ENCODE results near the gene NAGLU.
"Not testable (repeated sequence)": the region's sequence is repeated elsewhere in the genome, so short reads cannot be mapped to it uniquely, and the experiment has no call there.

The NAGLU gene

GRCh38 chr17:42545755-42546505 lies 9.9 kb downstream of the NAGLU start:
- not testable (repeated sequence) for DNase-seq

- DNase-seq = no peak
Observed at GRCh38 chr17:42547001-42547461, 11.0 kb downstream of the NAGLU start.

GRCh38 chr17:42547698-42548069 lies 11.6 kb downstream of the NAGLU start:
- no peak for DNase-seq

- DNase-seq = peak; percentile 56 to 74 (median 68)
Observed at GRCh38 chr17:42548070-42548837, 12.2 kb downstream of the NAGLU start.

GRCh38 chr17:42548993-42549755 lies 13.1 kb downstream of the NAGLU start:
- DNase-seq = no peak

GRCh38 chr17:42552736-42553135 lies 16.7 kb downstream of the NAGLU start, which contains the start of gene HSD17B1:
TSS of gene HSD17B1 (plus strand) at chr17:42552923. CDS start at chr17:42552934, 11 bp downstream.
- DNase-seq = not testable (repeated sequence)

GRCh38 chr17:42553161-42553818 lies 17.2 kb downstream of the NAGLU start:
- DNase-seq = no peak

GRCh38 chr17:42553866-42554249 lies 17.8 kb downstream of the NAGLU start:
- no peak for DNase-seq

- peak; percentile 53 to 87 (median 63) for DNase-seq
Observed at GRCh38 chr17:42554250-42555121, 18.4 kb downstream of the NAGLU start.

GRCh38 chr17:42555122-42555622 lies 19.1 kb downstream of the NAGLU start:
- DNase-seq = no peak

- DNase-seq = not testable (repeated sequence)
Observed at GRCh38 chr17:42555961-42556617, 20.0 kb downstream of the NAGLU start.

- DNase-seq = no peak
Observed at GRCh38 chr17:42559075-42559474, 23.0 kb downstream of the NAGLU start.

- no peak for DNase-seq
Observed at GRCh38 chr17:42560246-42560645, 24.2 kb downstream of the NAGLU start.

- DNase-seq = peak; percentile 74 to 95 (median 86)
Observed at GRCh38 chr17:42561897-42562387, 25.9 kb downstream of the NAGLU start, which contains the start of gene COASY. TSS of gene COASY (plus strand) at chr17:42562148. CDS start at chr17:42562623, 475 bp downstream.

GRCh38 chr17:42562388-42563142 lies 26.5 kb downstream of the NAGLU start:
- no peak for DNase-seq

GRCh38 chr17:42563143-42563509 lies 27.1 kb downstream of the NAGLU start:
- DNase-seq = no peak

- DNase-seq = no peak
Observed at GRCh38 chr17:42563543-42563942, 27.5 kb downstream of the NAGLU start.

- DNase-seq = no peak
Observed at GRCh38 chr17:42563950-42564349, 27.9 kb downstream of the NAGLU start.

GRCh38 chr17:42564815-42565522 lies 28.9 kb downstream of the NAGLU start:
- no peak for DNase-seq
